ENCODE data around the gene MAP7D1. TPM values are rescaled to one million over a fixed set of nuclear protein-coding genes. Genes with fewer than 3 reads are reported as not detected.

Gene MAP7D1
- total and polyA plus RNA-seq, 2 donors (not counting 3 experiments of a cell fraction or from before 2014, with no cell fraction given): 69.7 to 193 TPM

- no peaks in the 10 kb centered on the region for H3K4me1 ChIP-seq (ENCODE audit: control insufficient read depth, extremely low read depth, insufficient read depth, low read length)
- no peak overlapping the region for H3K27ac ChIP-seq (ENCODE audit: insufficient read depth, low read depth, low read length)
- FAIRE-seq (no peak), DNase-seq (ENCODE audit: low read depth, low spot score) (no peak)
- H3K36me3 ChIP-seq (ENCODE audit: control insufficient read depth in 2 of 2, extremely low read depth in 1 of 2, insufficient read depth in 2 of 2, low read length in 2 of 2): no peaks in the 10 kb centered on the region
- intact Hi-C loops (cut with micrococcal nuclease) (no loop called here), dilution Hi-C loops (cut with MboI; ENCODE audit: extremely low pct_ligation_motif_present, low sequenced_read_pairs) (no loop called here)
- ChIA-PET POLR2A (no interaction called here), CTCF (interaction anchor here (0.7 to 3.2 kb wide), 4 partner anchors 10 to 72 kb away, joined by 3 to 24 read pairs (median 7); no protein-coding TSS in a partner anchor)
- H3K4me2 ChIP-seq (ENCODE audit: insufficient read depth, low read length): no peak overlapping the region
- H3K9ac ChIP-seq (replicated peaks; ENCODE audit: extremely low read depth, insufficient read depth, low read length): no peak overlapping the region
- H3K9me1 ChIP-seq (replicated peaks; ENCODE audit: control insufficient read depth, extremely low read depth, insufficient read depth, low read length): no peaks in the 10 kb centered on the region
- H3K79me2 ChIP-seq (ENCODE audit: control insufficient read depth, insufficient read depth, low read length): no peaks in the 10 kb centered on the region
- BruUV-seq (replicated peaks): no TSS peak
- no peaks in the 10 kb centered on the region for H4K20me1 ChIP-seq (replicated peaks; ENCODE audit: control insufficient read depth, extremely low read depth, insufficient read depth, low read length)
- H3K27me3 ChIP-seq (ENCODE audit: control insufficient read depth in 2 of 2, insufficient read depth in 2 of 2, low read length in 2 of 2): no peaks in the 10 kb centered on the region
- no peak for TF ChIP-seq GATA2 (IDR thresholded peaks at IDR 0.05; ENCODE audit: insufficient read depth, insufficient read length, low read depth, low read length)
- no peak for TF ChIP-seq JUN (IDR thresholded peaks at IDR 0.05; ENCODE audit: borderline replicate concordance, insufficient read depth, insufficient read length, low read depth)
- no peak for TF ChIP-seq CTCF (IDR thresholded peaks at IDR 0.05; ENCODE audit: extremely low read depth in 1 of 2, insufficient read depth in 1 of 2, low read depth in 1 of 2, low read length in 2 of 2)
- TF ChIP-seq POLR2AphosphoS5 (IDR thresholded peaks at IDR 0.05; ENCODE audit: insufficient read depth, low read depth, low read length): no peak
- TF ChIP-seq MYC (IDR thresholded peaks at IDR 0.05; ENCODE audit: low read depth, low read length): no peak
- TF ChIP-seq FOS (IDR thresholded peaks at IDR 0.05; ENCODE audit: borderline replicate concordance, insufficient read depth, low read length): no peak
- TF ChIP-seq EZH2 (IDR thresholded peaks at IDR 0.05; ENCODE audit: borderline replicate concordance, low read depth, low read length, severe bottlenecking): no peak
- no peak for TF ChIP-seq POLR2A (IDR thresholded peaks at IDR 0.05; ENCODE audit: low read depth, low read length)
- no peak for TF ChIP-seq MAX (IDR thresholded peaks at IDR 0.05; ENCODE audit: insufficient read depth, insufficient read length)
- H3K9me3 ChIP-seq (replicated peaks; ENCODE audit: control insufficient read depth, insufficient read depth, low read length): no peaks in the 10 kb centered on the region
- H3K4me3 ChIP-seq (replicated peaks in 1 of 3; ENCODE audit: insufficient read depth in 1 of 3, low read depth in 1 of 3, low read length in 3 of 3): no peak overlapping the region
- no peak overlapping the region for H2AFZ ChIP-seq (ENCODE audit: low read depth, low read length)
These were observed 40.0 kb upstream of the MAP7D1 start for GRCh38 chr1:36115931-36116330.
